Measurements from ENCODE around the gene MAL. TPM values are rescaled to one million over a fixed set of nuclear protein-coding genes. Genes with fewer than 3 reads are reported as not detected.

The MAL gene
- total RNA-seq, 1 donor from 2014 or later, result not detected

DNA sequence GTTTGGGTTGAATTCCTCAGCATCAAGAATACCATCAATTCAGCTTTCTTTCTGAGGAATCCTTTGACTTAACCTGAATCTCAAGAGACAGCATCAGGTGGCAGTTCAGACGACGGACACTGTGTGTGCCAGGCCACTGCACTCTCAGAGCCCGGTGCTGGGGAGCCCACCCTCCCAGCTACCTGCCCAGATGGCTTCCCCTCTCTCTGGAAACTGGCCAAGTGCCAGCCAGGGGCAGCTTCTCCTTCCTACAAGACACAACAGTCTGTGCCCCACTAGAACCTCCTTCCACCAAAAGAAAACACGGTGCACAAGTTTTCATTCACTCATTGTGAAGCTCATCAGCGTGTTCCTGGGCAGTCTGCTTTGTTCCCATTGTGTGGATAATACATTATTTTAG is 28.5 kb downstream of the MAL start:
- Mint-ChIP-seq H3K4me3 (no peak overlapping the region), H3K4me1 (peaks cover 2% of the 10 kb centered on the region), H3K27me3 (peaks cover 15% of the 10 kb centered on the region), H3K9me3 (no peaks in the 10 kb centered on the region), H3K36me3 (ENCODE audit: low read depth) (no peaks in the 10 kb centered on the region), H3K27ac (no peak overlapping the region)
- ATAC-seq (ENCODE audit: low read depth) (no peak), DNase-seq (no peak)
- ChIA-PET CTCF (no interaction called here), POLR2A (no interaction called here)
- intact Hi-C loops (cut with micrococcal nuclease), result no loop called here
- TF ChIP-seq, protein P1, sequence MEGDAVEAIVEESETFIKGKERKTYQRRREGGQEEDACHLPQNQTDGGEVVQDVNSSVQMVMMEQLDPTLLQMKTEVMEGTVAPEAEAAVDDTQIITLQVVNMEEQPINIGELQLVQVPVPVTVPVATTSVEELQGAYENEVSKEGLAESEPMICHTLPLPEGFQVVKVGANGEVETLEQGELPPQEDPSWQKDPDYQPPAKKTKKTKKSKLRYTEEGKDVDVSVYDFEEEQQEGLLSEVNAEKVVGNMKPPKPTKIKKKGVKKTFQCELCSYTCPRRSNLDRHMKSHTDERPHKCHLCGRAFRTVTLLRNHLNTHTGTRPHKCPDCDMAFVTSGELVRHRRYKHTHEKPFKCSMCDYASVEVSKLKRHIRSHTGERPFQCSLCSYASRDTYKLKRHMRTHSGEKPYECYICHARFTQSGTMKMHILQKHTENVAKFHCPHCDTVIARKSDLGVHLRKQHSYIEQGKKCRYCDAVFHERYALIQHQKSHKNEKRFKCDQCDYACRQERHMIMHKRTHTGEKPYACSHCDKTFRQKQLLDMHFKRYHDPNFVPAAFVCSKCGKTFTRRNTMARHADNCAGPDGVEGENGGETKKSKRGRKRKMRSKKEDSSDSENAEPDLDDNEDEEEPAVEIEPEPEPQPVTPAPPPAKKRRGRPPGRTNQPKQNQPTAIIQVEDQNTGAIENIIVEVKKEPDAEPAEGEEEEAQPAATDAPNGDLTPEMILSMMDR (IDR thresholded peaks at IDR 0.05), result no peak

DNA sequence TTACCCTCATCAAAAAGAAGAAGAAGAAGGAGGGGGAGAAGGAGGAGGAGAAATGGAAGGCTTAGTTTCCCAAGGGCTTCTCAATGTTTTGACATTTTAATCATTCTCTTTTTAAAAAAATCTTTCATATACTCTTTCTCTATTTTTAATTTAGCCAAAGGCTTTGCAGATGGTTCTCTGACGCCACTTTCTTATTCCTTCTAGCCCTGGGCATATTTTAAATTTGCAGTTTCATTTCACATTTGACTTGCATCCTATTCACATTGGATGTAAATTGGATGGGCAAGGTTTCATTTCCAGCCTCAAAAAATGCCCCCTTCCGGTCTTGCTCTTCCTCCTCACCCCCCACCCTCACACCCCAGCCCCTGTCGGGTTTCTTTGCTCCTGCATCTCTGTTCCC is 29.8 kb downstream of the MAL start:
- CTCF ChIA-PET, result no interaction called here
- no peak overlapping the region for H3K27ac Mint-ChIP-seq
- DNase-seq (no peak), ATAC-seq (ENCODE audit: low read depth) (no peak)
- intact Hi-C loops (cut with micrococcal nuclease), result no loop called here
- POLR2A ChIA-PET, result no interaction called here
- no peaks in the 10 kb centered on the region for H3K9me3 Mint-ChIP-seq
- no peaks in the 10 kb centered on the region for H3K36me3 Mint-ChIP-seq (ENCODE audit: low read depth)
- peaks cover 2% of the 10 kb centered on the region for H3K4me1 Mint-ChIP-seq
- H3K4me3 Mint-ChIP-seq, result no peak overlapping the region
- TF ChIP-seq, protein P1 (IDR thresholded peaks at IDR 0.05), result no peak
- H3K27me3 Mint-ChIP-seq, result peaks cover 19% of the 10 kb centered on the region

DNA sequence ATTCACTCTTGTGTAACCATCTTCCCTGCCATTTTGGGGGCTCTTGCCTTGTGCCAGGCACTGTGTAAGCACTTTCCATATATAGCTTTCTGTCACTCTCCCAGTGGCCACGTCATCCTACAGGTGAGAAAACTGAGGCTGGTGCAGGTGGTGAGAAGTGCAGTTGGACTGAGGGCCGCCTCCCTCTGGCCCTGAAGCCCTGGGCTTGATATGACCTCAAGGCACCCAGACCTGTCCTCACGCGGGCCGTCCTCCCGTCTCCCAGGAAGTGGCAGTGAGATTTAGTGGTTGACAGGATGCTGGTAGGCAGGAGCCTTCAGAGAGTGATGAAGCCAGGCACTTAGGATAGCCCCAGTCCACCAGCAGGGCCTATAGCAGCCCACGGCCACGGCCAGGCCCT is 30.5 kb downstream of the MAL start:
- no peak for ATAC-seq (ENCODE audit: low read depth)
- Mint-ChIP-seq H3K4me3 (no peak overlapping the region), H3K4me1 (peaks cover 2% of the 10 kb centered on the region), H3K27ac (no peak overlapping the region), H3K36me3 (ENCODE audit: low read depth) (no peaks in the 10 kb centered on the region), H3K9me3 (no peaks in the 10 kb centered on the region), H3K27me3 (peaks cover 17% of the 10 kb centered on the region)
- POLR2A ChIA-PET, result no interaction called here
- TF ChIP-seq, protein P1 (IDR thresholded peaks at IDR 0.05), result no peak
- CTCF ChIA-PET, result no interaction called here
- no peak for DNase-seq
- intact Hi-C loops (cut with micrococcal nuclease), result no loop called here

DNA sequence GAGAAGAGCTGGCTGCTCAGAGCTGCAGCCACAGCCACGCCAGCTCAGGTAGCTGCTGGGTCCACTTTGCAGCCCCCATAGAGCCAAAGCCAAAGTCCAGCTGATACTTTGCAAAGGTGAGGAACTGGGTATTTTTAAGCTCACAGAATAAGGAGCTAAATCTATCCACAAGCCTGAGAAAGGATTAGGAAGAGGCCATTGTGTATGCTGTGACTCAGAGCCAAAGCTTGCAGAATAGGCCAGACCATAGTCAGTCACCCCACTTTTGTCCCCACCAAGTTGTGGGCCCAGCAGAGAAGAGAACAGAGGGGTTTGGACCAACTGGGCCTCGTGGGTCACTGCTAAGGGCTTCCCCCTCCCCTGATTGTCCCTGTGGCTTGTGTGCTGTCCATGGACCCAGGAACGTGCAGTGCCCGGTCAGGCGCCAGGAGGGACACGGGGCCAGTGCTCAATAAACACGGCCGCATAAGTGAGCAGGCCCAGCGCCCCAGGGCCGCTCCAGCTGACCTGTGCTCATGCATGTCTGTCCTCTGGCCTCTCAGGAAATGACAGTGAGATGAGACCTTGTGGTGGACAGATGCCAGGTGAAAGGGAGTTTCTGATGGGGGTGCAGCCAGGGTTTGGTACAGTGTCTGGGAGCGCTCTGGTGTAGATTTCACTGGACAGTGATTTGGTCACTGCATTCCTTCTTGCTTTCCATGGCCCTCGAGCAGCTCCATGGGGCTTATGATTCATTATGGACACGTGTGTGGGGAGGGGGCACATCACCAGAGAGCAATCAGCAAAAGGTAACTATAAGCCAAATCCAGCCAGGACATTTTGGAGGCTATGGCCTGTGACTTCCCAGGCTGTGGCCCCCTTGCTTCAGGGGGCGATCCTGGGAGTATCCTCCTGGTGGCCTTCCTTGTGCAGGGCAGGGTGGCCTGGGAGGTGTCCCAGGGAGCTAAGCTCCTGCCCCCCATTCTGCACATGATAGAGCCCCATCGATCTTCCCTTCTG is 31.3 kb downstream of the MAL start:
- Mint-ChIP-seq H3K9me3 (no peaks in the 10 kb centered on the region), H3K4me3 (no peak overlapping the region), H3K4me1 (peaks cover 2% of the 10 kb centered on the region), H3K27ac (no peak overlapping the region), H3K36me3 (ENCODE audit: low read depth) (no peaks in the 10 kb centered on the region), H3K27me3 (peaks cover 17% of the 10 kb centered on the region)
- ChIA-PET POLR2A (no interaction called here), CTCF (no interaction called here)
- intact Hi-C loops (cut with micrococcal nuclease), result no loop called here
- TF ChIP-seq, protein P1 (IDR thresholded peaks at IDR 0.05), result no peak
- ATAC-seq (ENCODE audit: low read depth), result no peak
- DNase-seq, result no peak

DNA sequence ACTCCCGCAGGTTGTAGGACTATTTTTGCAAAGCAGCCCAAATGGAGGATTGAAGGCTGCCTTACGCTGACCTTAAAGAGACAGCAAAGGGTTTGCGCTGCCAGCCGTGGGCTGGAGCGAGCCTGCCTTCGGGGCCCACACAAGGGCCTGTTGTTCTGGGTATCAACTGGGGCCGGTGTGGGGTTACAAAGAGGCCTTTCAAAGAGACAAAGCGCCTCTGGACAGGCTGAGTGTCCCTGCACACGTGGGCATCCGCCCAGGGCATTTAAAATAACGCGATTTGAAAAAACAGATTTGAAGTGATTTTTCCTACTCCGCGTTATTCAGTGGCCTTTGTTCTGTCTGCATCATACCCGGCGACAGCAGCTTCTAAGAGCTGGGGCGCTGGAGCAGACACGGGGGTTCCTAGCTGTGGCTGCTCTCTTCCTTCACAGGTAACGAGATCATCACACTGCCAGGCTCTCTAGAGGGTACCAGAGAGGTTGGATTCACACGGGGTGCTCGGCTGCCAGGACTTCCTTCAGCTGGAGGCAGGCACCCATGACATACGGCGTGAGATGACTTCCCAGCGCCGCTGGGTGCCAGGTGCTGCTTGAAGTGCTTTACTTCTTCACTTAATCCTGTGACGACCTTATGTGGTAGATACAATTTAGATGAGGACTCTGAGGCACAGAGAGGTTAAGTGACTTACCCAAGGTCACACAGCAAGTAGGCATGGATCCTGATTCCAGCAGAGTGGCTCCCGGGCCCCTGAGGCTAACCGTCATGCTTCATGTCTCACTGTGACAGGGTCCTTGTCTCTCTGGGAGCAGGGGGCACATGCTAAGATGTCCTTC is 32.2 kb downstream of the MAL start:
- DNase-seq, result no peak
- intact Hi-C loops (cut with micrococcal nuclease), result no loop called here
- TF ChIP-seq, protein P1 (IDR thresholded peaks at IDR 0.05), result no peak
- no peak overlapping the region for H3K27ac Mint-ChIP-seq
- ATAC-seq (ENCODE audit: low read depth), result no peak
- CTCF ChIA-PET, result interaction anchor here (1.0 kb wide), 1 partner anchor 20 kb away, joined by 3 read pairs; no protein-coding TSS in a partner anchor
- no peak overlapping the region for H3K4me3 Mint-ChIP-seq
- POLR2A ChIA-PET, result no interaction called here
- H3K36me3 Mint-ChIP-seq (ENCODE audit: low read depth), result no peaks in the 10 kb centered on the region
- no peaks in the 10 kb centered on the region for H3K9me3 Mint-ChIP-seq
- peaks cover 17% of the 10 kb centered on the region for H3K27me3 Mint-ChIP-seq
- H3K4me1 Mint-ChIP-seq, result peaks cover 5% of the 10 kb centered on the region

All from activated B cell treated with CpG ODN at 0.5 μM for 24 hours (primary cell).